Pancreas (tissue), 10 donors: ENCODE measurements around the gene GATB. TPM values are rescaled to one million over a fixed set of nuclear protein-coding genes. Genes with fewer than 3 reads are reported as not detected.

Source experiments
- ATAC-seq, 4 donors: fragments of 200-7000 bp; cut with Tn5 transposase; one replicate each; pipeline versions ENCODE4 v1.8.0 to v1.9.1; 2020; ENCODE audit warnings: mild to moderate bottlenecking in 4 of 4, moderate library complexity in 4 of 4
- DNase-seq, 6 donors: peaks; one replicate each; pipeline ENCODE4 v3.0.0-alpha.2; 2020
- FAIRE-seq: peaks from 2 replicates; lab custom pipeline; 2012; peaks lifted over from hg19 to GRCh38; lab: Jason Lieb, UNC
- H3K27ac ChIP-seq, 4 donors: fragments of 200-600 bp; sonication (generic); 1 replicate in 3 of 4; 2 replicates in 1 of 4; pipeline versions ENCODE4 v1.5.0 to v1.8.0; 2020
- H3K27me3 ChIP-seq, 4 donors: fragments of 200-600 bp; one replicate each; pipeline ENCODE4 v1.8.0; 2021
- H3K36me3 ChIP-seq, 3 donors: fragments of 200-600 bp; sonication (generic) in 1 of 3; one replicate each; pipeline versions ENCODE4 v1.5.0 to v1.8.0; 2020 to 2021
- H3K4me1 ChIP-seq, 3 donors: fragments of 200-600 bp; one replicate each; pipeline ENCODE4 v1.8.0; 2021
- H3K4me3 ChIP-seq, 4 donors: fragments of 200-600 bp; sonication (generic) in 2 of 4; one replicate each; pipeline versions ENCODE4 v1.5.0 to v1.8.0; 2020 to 2021
- H3K9me3 ChIP-seq, 4 donors: fragments of 200-600 bp; one replicate each; pipeline ENCODE4 v1.8.0; 2021
- CTCF ChIP-seq, 4 donors: fragments of 200-600 bp; sonication (generic) in 3 of 4; IDR thresholded peaks; one replicate each; pipeline versions ENCODE4 v1.5.0 to v1.8.0; 2021; ENCODE audit warnings: antibody characterized with exemption in 4 of 4
- WGBS, 2 donors: extraction: QIAGEN DNeasy Blood & Tissue Kit; methylation state at CpG; one replicate each; pipeline ENCODE4 v1.1.7; 2013; 5-methylcytosine and 5-hydroxymethylcytosine counted together
- intact Hi-C, 3 donors: fragments of 100-400 bp; cut with DNase I; formaldehyde crosslinking; loops; one replicate each; pipeline versions ENCODE4 v1.11.1 to v1.14.2; 2022
- polyA plus RNA-seq, 2 donors: library from polyadenylated mRNA; stranded (reverse); fragments of 200-250 nt; gene quantifications; one replicate each; pipeline ENCODE4 v1.2.3, GENCODE V29; 2013
- total RNA-seq, 6 donors: library from RNA; stranded (reverse); fragmentation: NEBNext Ultra II Directional in 4 of 6; extraction: Animal tissue kit (Norgen Biotek cat#: 25700) in 4 of 6; gene quantifications; one replicate each; pipeline versions ENCODE4 v1.2.1 to v1.2.4, GENCODE V29; 2021 to 2023
- donor health status: healthy with polysubstance abuse.
- donor health status: DM: no; HTN: no; CAD: no; lungs with moderate emphysema.
- donor health status: DM: no; HTN: no; CAD: no.
- donor health status: control.
- donor health status: control.
- donor health status: Bipolar disorder and iron deficiency.
- donor health status: DM: yes; HTN: yes; CAD: no.
- donor health status: DM: no; HTN: no; CAD: no.
- donor health status: DM: no; HTN: no; CAD: no.
- donor health status: DM: yes; HTN: yes; CAD: no.

GATB gene
- total and polyA plus RNA-seq, 8 donors: 1.8 to 10.0 (median 6.5) TPM

DNA sequence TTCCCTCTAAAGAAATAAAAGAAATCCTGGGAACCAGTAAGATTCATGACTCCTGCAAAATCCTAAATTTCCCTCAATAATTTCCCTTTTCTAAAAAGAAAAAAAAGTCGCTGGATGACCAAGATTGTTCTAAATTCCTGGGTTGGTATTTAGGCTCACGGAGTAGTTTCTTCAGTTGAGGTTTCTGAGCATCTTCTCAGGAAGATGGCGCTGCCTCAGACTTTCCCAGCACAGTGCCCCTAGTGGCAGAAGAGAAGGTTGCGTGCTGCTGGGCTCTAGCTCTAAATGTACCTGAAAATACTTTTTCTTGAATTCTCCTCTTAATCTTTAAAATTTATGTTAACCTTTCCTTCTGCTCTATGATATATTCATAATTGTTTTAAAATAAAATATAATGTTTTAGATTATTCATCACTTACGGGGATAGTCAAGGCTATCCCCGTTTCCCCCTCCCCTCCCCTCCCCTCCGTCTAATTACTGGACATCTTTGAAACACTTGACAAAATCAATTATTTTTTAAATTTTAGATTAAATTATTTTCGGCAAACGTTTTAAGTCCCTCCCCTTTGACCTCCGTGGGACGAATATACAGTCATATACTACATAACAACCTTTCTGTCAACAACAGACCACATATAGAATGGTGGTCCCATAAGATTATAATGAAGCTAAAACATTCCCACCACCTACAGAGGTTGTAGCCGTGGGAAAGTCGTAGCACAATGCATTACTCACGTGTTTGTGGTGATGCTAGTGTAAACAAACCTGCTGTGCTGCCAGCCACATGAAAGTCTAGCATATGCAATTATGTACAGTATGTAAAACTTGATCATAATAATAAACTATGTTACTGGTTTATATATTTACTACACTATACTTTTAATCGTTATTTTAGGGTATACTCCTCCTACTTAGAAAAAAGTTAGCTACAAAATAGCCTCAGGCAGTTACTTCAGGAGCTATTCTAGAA lies 41.0 kb upstream of the GATB start:
- ATAC-seq: peak in 3 of 4 donors; percentile 66 to 76 (median 71)
- Histone ChIP-seq H3K4me3 (no peak overlapping the region), H3K27me3 (no peaks in the 10 kb centered on the region), H3K27ac (no peak overlapping the region), H3K4me1 (no peaks in the 10 kb centered on the region), H3K9me3 (no peaks in the 10 kb centered on the region), H3K36me3 (no peaks in the 10 kb centered on the region)
- 41 to 50% methylated on average over 15 of the region's 15 CpGs for WGBS, 2 donors
- peak; percentile 63 to 84 (median 77) for TF ChIP-seq CTCF (IDR thresholded peaks at IDR 0.05)
- intact Hi-C loops: no loop called here
- DNase-seq: peak in 4 of 6 donors; percentile 10 to 68 (median 46)
- no peak for FAIRE-seq

GRCh38 chr4:151799417-151800012 lies 38.7 kb upstream of the GATB start:
- Histone ChIP-seq H3K9me3 (no peaks in the 10 kb centered on the region), H3K36me3 (no peaks in the 10 kb centered on the region), H3K27me3 (no peaks in the 10 kb centered on the region), H3K27ac (no peak overlapping the region), H3K4me3 (no peak overlapping the region), H3K4me1 (no peaks in the 10 kb centered on the region)
- DNase-seq: no peak
- WGBS, 2 donors: 64 to 76% methylated on average over 3 of the region's 3 CpGs
- no peak for ATAC-seq
- TF ChIP-seq CTCF (IDR thresholded peaks at IDR 0.05): no peak
- intact Hi-C loops: no loop called here
- FAIRE-seq: no peak

GRCh38 chr4:151798678-151799416 lies 38.0 kb upstream of the GATB start:
- Histone ChIP-seq H3K9me3 (no peaks in the 10 kb centered on the region), H3K4me3 (no peak overlapping the region), H3K27ac (no peak overlapping the region), H3K27me3 (no peaks in the 10 kb centered on the region), H3K4me1 (no peaks in the 10 kb centered on the region), H3K36me3 (no peaks in the 10 kb centered on the region)
- DNase-seq (no peak), ATAC-seq (no peak), FAIRE-seq (no peak)
- 63 to 66% methylated on average over 6 of the region's 6 CpGs for WGBS, 2 donors
- no peak for TF ChIP-seq CTCF (IDR thresholded peaks at IDR 0.05)
- intact Hi-C loops: no loop called here

- intact Hi-C loops: no loop called here
- ATAC-seq: no peak
- Histone ChIP-seq H3K27ac (no peak overlapping the region), H3K4me1 (no peaks in the 10 kb centered on the region), H3K27me3 (no peaks in the 10 kb centered on the region), H3K36me3 (no peaks in the 10 kb centered on the region), H3K4me3 (no peak overlapping the region), H3K9me3 (no peaks in the 10 kb centered on the region)
- no peak for TF ChIP-seq CTCF (IDR thresholded peaks at IDR 0.05)
- DNase-seq: no peak
- FAIRE-seq: no peak
These were observed 37.0 kb upstream of the GATB start for GRCh38 chr4:151797853-151798252.
